K562 (cell line): ENCODE results near the gene LRRC25. TPM values are rescaled to one million over a fixed set of nuclear protein-coding genes. Genes with fewer than 3 reads are reported as not detected.
A peak's percentile ranks its signal among the peaks of the same experiment; 100 is the strongest.

Experiments used
- ASH1L ChIP-seq: fragments of 450-650 bp; IDR thresholded peaks from 2 replicates; pipeline ENCODE4 v1.6.1; 2018; ENCODE audit warnings: borderline replicate concordance, mild to moderate bottlenecking, low read depth; ENCODE audit not compliant: partially characterized antibody
- ATF6 ChIP-seq: sonication (generic); formaldehyde crosslinking; IDR thresholded peaks from 2 replicates; pipeline ENCODE4 v1.4.0; 2020; ENCODE audit warnings: mild to moderate bottlenecking, missing genetic modification reagents
- CREB5 ChIP-seq: fragments of 250-450 bp; sonication (Bioruptor Pico); IDR thresholded peaks from 2 replicates; pipeline ENCODE4 v1.5.0; 2020; ENCODE audit warnings: mild to moderate bottlenecking
- CREBBP ChIP-seq: IDR thresholded peaks from one replicate; pipeline ENCODE4 v1.6.1; 2012; ENCODE audit warnings: low read depth, mild to moderate bottlenecking, control low read depth, inconsistent platforms, low read length
- ETS2 ChIP-seq: IDR thresholded peaks from 2 replicates; pipeline ENCODE4 v1.6.1; 2016; ENCODE audit warnings: borderline replicate concordance, missing genetic modification characterization, mild to moderate bottlenecking, moderate library complexity, missing compliant biosample characterization; ENCODE audit not compliant: poor library complexity, severe bottlenecking
- FOXK2 ChIP-seq, 2 experiments: fragments of 450-650 bp; IDR thresholded peaks in 1 of 2; conservative IDR thresholded peaks in 1 of 2; 2 replicates each; pipeline ENCODE4 v1.6.1; 2016; ENCODE audit warnings: low read depth in 2 of 2, mild to moderate bottlenecking in 1 of 2
- HMG20B ChIP-seq: fragments of 250-450 bp; sonication (Bioruptor Pico); IDR thresholded peaks from 2 replicates; pipeline ENCODE4 v1.5.0; 2021; ENCODE audit warnings: mild to moderate bottlenecking
- HNRNPL ChIP-seq: fragments of 200-400 bp; formaldehyde crosslinking; IDR thresholded peaks from 2 replicates; pipeline ENCODE4 v1.6.1; 2017; ENCODE audit warnings: low read depth, mild to moderate bottlenecking, low read length
- KAT2B ChIP-seq: IDR thresholded peaks from one replicate; pipeline ENCODE4 v1.6.1; 2012; ENCODE audit warnings: low read depth, mild to moderate bottlenecking, control low read depth, inconsistent platforms, low read length, moderate library complexity
- MLX ChIP-seq, 2 experiments: fragments of 450-650 bp in 1 of 2; sonication (generic) in 1 of 2; formaldehyde crosslinking; conservative IDR thresholded peaks; 2 replicates each; pipeline versions ENCODE4 v1.4.0 to v1.8.1; 2020 to 2022; ENCODE audit warnings: mild to moderate bottlenecking in 1 of 2, missing genetic modification reagents in 1 of 2
- NFE2 ChIP-seq: IDR thresholded peaks from 2 replicates; pipeline ENCODE4 v1.6.1; 2014; ENCODE audit warnings: antibody characterized with exemption, low read depth
- PATZ1 ChIP-seq: fragments of 250-450 bp; sonication (Bioruptor Pico); IDR thresholded peaks from 2 replicates; pipeline ENCODE4 v1.5.0; 2020; ENCODE audit warnings: mild to moderate bottlenecking, borderline replicate concordance
- PHF21A ChIP-seq: fragments of 450-650 bp; IDR thresholded peaks from 2 replicates; pipeline ENCODE4 v1.6.1; 2017; ENCODE audit warnings: low read depth, borderline replicate concordance
- POLR2H ChIP-seq: IDR thresholded peaks from 2 replicates; pipeline ENCODE4 v1.6.1; 2016; ENCODE audit warnings: missing genetic modification characterization, low read depth, mild to moderate bottlenecking, control low read depth, missing compliant biosample characterization, moderate library complexity
- TAF15 ChIP-seq: fragments of 200-400 bp; formaldehyde crosslinking; IDR thresholded peaks from 2 replicates; pipeline ENCODE4 v1.6.1; 2017; ENCODE audit warnings: mild to moderate bottlenecking, low read depth, low read length, moderate library complexity
- TFAM ChIP-seq: fragments of 250-450 bp; sonication (Bioruptor Pico); conservative IDR thresholded peaks from 2 replicates; pipeline ENCODE4 v1.5.0; 2021; ENCODE audit warnings: mild to moderate bottlenecking, moderate library complexity
- ZNF143 ChIP-seq: sonication (generic); formaldehyde crosslinking; IDR thresholded peaks from 2 replicates; pipeline ENCODE4 v1.9.0; 2022; ENCODE audit warnings: mild to moderate bottlenecking, missing genetic modification reagents
- ZNF639 ChIP-seq, 2 experiments: fragments of 200-800 bp in 1 of 2; sonication (Bioruptor generic) in 1 of 2; sonication (generic) in 1 of 2; formaldehyde crosslinking in 1 of 2; IDR thresholded peaks in 1 of 2; conservative IDR thresholded peaks in 1 of 2; 2 replicates each; pipeline versions ENCODE4 v1.5.0 to v1.6.1; 2016 to 2020; ENCODE audit warnings: missing compliant biosample characterization in 1 of 2, missing genetic modification characterization in 1 of 2, missing genetic modification reagents in 1 of 2
- polyA plus RNA-seq, 8 experiments: library from polyadenylated mRNA; depleted of rRNA in 4 of 8; stranded (reverse) in 5 of 8; unstranded in 3 of 8; fragments of >200 nt; fragmentation: Nextera tagmentation in 2 of 8; fragmentation: Illumina TruSeq in 1 of 8; extraction: Ambion mirVana in 2 of 8; extraction: Trizol in 1 of 8; gene quantifications; 2 replicates each; pipeline versions ENCODE4 v1.2.1 to v1.2.3, GENCODE V29; 2011 to 2014; ENCODE audit warnings: inconsistent platforms in 1 of 8, missing spikeins in 1 of 8
- total RNA-seq, 7 experiments: library from RNA; depleted of rRNA in 6 of 7; stranded (reverse); fragments of >200 nt in 6 of 7; fragmentation: Illumina TruSeq in 2 of 7; extraction: Trizol in 2 of 7; gene quantifications; 2 replicates each; pipeline versions ENCODE4 v1.2.1 to v1.2.3, GENCODE V29; 2011 to 2021; ENCODE audit warnings: low replicate concordance in 1 of 7

The LRRC25 gene
- total and polyA plus RNA-seq, 9 of the 15 experiments (the other 6 are each of a cell fraction or from before 2014, with no cell fraction given) = 0.07 to 0.36 (median 0.10) TPM; not detected in 3

GRCh38 chr19:18373892-18374629 is 23.4 kb downstream of the LRRC25 start (continued):
- TF ChIP-seq CREB5 (no peak), PHF21A (peak; percentile 84), KAT2B (no peak), PATZ1 (peak; percentile 54; the same call in 1 of the 2 replicates), NFE2 (peak; percentile 94), MLX (CRISPR knock-in tag; conservative IDR thresholded peaks at IDR 0.05) (no peak), ASH1L (no peak), FOXK2 (conservative IDR thresholded peaks at IDR 0.05 in 1 of 2, IDR thresholded peaks at IDR 0.05 in 1 of 2; ENCODE audit: low read depth in 2 of 2) (peak; percentile 53 to 80), TFAM (CRISPR knock-in tag) (no peak), ZNF143 (no peak), ETS2 (tag) (no peak), ZNF639 (CRISPR knock-in tag; conservative IDR thresholded peaks at IDR 0.05 in 1 of 2, IDR thresholded peaks at IDR 0.05 in 1 of 2) (no peak), POLR2H (tag) (peak; percentile 78), ATF6 (peak; percentile 84; the same call in 1 of the 2 replicates), CREBBP (no peak), HNRNPL (no peak), HMG20B (CRISPR knock-in tag) (no peak), TAF15 (no peak)
